Measurements from ENCODE around the gene CERS6. TPM values are rescaled to one million over a fixed set of nuclear protein-coding genes. Genes with fewer than 3 reads are reported as not detected.
A peak's percentile ranks its signal among the peaks of the same experiment; 100 is the strongest.

CERS6 gene
- total and polyA plus RNA-seq, 10 donors: 2.5 to 22.3 (median 12.8) TPM

DNA sequence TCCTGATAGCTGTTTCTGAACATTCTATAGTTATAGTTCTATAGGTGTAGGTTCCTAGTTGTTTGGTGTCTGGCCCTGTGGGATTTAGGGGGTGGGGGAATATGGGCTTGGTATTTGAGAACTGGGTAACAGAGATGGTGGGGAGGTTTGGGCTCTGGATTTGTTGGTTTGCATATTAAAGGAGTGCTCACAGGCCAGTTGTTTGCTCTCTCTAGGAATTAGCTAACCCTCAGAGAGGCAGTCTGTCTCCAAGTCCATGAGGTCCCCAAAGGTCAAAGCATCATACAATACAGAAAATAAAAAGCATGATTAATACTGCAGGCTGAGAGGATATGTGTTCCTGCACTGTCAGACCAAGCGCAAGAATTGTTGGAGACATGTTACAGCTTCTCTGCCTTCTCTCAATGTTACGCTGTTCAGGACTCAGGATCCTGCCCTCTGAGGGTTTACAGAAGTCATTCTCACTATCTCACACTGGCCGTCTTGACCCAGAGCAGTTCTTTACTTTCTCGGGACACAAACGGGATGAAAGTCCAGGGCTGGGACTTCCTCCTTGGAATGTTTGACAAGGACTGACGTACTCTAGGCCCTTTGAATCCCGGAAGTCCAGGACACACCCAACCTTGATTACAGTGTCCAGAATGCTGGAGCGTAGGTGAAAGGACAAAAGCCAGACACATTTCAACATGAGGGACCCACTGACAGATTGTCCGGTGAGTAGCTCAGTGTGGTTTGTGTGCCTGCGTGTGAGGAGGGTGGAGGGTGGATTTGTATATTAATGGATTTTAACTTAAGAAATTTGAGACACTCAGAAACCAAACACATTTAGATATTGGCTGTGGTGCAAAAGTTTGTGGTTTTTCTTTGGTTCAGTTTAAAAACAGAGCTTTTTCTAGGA, 346.1 kb downstream of the CERS6 start, which contains the start of gene NOSTRIN:
NOSTRIN (plus strand) TSS at position 677 of the 898 bp plus-strand sequence; CDS start at position 687, 10 bp downstream.
- intact Hi-C loops (cut with DNase I; ENCODE audit: low total_unique reads): no loop called here
- DNase-seq: no peak
- Histone ChIP-seq H3K27me3 (replicated peaks in 1 of 7) (peaks cover 0 to 14% (median 0%) of the 10 kb centered on the region in 7 donors), H3K4me3 (peak within 1 kb of the TSS in 6 of 8 donors; percentile 2 to 44 (median 15)), H3K4me1 (peaks cover 3 to 28% (median 23%) of the 10 kb centered on the region in 6 donors), H3K36me3 (no peaks in the 10 kb centered on the region), H3K27ac (peak within 1 kb of the TSS in 6 of 8 donors; percentile 12 to 51 (median 34)), H3K9me3 (no peaks in the 10 kb centered on the region)
- 53 to 62% (median 57%) methylated on average over 10 of the region's 10 CpGs for WGBS, 5 donors
- no peak for TF ChIP-seq POLR2A (IDR thresholded peaks at IDR 0.05)
- TF ChIP-seq POLR2AphosphoS5 (IDR thresholded peaks at IDR 0.05): no peak
- TF ChIP-seq, protein P1, sequence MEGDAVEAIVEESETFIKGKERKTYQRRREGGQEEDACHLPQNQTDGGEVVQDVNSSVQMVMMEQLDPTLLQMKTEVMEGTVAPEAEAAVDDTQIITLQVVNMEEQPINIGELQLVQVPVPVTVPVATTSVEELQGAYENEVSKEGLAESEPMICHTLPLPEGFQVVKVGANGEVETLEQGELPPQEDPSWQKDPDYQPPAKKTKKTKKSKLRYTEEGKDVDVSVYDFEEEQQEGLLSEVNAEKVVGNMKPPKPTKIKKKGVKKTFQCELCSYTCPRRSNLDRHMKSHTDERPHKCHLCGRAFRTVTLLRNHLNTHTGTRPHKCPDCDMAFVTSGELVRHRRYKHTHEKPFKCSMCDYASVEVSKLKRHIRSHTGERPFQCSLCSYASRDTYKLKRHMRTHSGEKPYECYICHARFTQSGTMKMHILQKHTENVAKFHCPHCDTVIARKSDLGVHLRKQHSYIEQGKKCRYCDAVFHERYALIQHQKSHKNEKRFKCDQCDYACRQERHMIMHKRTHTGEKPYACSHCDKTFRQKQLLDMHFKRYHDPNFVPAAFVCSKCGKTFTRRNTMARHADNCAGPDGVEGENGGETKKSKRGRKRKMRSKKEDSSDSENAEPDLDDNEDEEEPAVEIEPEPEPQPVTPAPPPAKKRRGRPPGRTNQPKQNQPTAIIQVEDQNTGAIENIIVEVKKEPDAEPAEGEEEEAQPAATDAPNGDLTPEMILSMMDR (IDR thresholded peaks at IDR 0.05 in 8 of 11, conservative IDR thresholded peaks at IDR 0.05 in 3 of 11): no peak

DNA sequence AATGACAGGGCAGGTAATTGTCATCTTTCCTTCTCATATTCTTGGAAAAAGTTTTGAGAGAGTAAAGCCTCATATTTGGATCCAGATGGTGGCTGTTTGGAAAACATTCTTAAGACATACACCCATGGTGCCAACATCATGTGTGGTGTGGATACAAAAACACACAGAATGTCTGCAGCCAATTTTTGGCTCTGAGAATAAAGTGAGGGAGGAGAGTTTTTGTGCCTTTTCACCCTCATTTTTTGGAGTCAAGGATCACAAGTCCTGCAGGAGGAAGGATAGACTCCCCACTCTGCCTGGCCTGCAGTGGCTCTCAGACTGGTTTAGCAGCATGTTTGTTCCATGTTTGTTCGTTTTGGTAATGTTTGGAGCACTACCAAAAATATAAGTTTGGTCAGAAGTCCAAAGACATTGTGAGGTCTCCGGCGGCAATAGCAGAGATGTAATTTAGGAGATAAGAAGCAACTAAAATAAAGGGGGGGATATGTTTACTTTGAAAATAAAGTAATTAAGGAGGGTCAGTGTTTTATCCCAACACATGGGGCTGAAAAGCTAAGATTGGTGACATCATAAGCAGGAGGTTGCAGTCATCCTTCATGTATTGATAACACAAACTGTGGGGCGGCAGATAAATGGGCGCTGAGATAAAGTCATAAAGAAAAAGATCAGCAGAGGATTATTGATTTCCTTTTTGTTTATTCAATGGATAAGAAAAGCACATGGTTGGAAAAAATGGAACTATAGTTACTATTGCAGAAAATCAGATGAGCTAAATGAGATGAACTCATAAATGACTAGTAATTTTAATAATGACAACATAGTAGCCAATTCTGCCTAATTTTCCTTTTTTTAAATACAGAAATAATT, 347.0 kb downstream of the CERS6 start:
- WGBS, 5 donors: 67 to 86% (median 79%) methylated on average over 5 of the region's 5 CpGs
- DNase-seq: no peak
- Histone ChIP-seq H3K4me3 (peak overlapping the region in 6 of 8 donors; percentile 2 to 44 (median 15)), H3K36me3 (no peaks in the 10 kb centered on the region), H3K27ac (peak overlapping the region in 6 of 8 donors; percentile 12 to 51 (median 34)), H3K27me3 (replicated peaks in 1 of 7) (peaks cover 0 to 14% (median 0%) of the 10 kb centered on the region in 7 donors), H3K4me1 (peaks cover 3 to 26% (median 16%) of the 10 kb centered on the region in 6 donors), H3K9me3 (no peaks in the 10 kb centered on the region)
- no peak for TF ChIP-seq POLR2A (IDR thresholded peaks at IDR 0.05)
- TF ChIP-seq POLR2AphosphoS5 (IDR thresholded peaks at IDR 0.05): no peak
- TF ChIP-seq, protein P1 (IDR thresholded peaks at IDR 0.05 in 8 of 11, conservative IDR thresholded peaks at IDR 0.05 in 3 of 11): no peak
- intact Hi-C loops (cut with DNase I; ENCODE audit: low total_unique reads): no loop called here

DNA sequence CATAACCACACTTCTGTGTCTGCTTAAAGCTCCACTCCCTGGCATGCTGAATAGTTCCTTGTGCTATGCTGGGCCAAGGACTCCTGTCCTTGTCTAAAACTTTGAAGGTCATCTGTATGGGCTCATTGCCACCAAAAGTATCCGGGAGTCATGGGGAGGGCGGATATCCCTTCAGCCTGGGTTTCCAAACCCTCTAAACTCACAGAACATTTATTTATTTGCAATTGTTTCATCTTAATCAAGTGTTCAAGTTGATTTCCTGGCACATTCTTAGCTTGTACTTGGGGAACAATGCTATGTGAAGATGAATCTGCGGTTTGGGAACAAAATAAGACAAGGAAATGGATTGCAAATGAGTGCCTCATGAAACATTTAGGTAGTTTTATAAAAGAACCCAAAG, 348.1 kb downstream of the CERS6 start:
- peaks cover 0 to 14% (median 0%) of the 10 kb centered on the region in 7 donors for H3K27me3 ChIP-seq (replicated peaks in 1 of 7)
- no peak for TF ChIP-seq POLR2A (IDR thresholded peaks at IDR 0.05)
- peak in 1 of 3 donors; percentile 35 for TF ChIP-seq POLR2AphosphoS5 (IDR thresholded peaks at IDR 0.05)
- peak overlapping the region in 1 of 8 donors; percentile 44 for H3K4me3 ChIP-seq
- intact Hi-C loops (cut with DNase I; ENCODE audit: low total_unique reads): no loop called here
- no peaks in the 10 kb centered on the region for H3K9me3 ChIP-seq
- no peaks in the 10 kb centered on the region for H3K36me3 ChIP-seq
- peak overlapping the region in 2 of 8 donors; percentile 15 to 37 for H3K27ac ChIP-seq
- peaks cover 0 to 17% (median 5%) of the 10 kb centered on the region in 6 donors for H3K4me1 ChIP-seq
- 65 to 93% (median 69%) methylated on average over 3 of the region's 3 CpGs for WGBS, 5 donors
- no peak for DNase-seq

DNA sequence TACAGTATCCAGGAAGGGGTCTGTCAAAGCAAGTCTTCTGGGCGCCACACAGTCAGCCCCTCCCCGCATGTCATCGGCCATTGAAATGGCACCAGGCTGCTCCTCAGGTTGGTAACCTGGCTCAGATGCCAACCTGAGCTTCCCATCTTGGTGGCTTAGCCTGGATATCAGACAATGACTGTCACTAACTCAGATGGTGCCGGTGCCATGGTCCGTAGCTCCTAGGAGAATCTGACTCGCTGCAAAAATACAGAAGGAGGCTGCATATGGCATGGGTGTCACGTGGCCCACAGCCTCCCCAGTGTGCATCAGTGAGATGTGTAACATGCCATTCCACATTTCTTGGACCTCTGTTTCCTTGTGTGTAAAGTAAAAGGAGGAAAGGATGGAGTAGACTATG, 349.5 kb downstream of the CERS6 start:
- WGBS, 5 donors: 93 to 98% (median 94%) methylated on average over 7 of the region's 7 CpGs
- Histone ChIP-seq H3K27ac (no peak overlapping the region), H3K27me3 (replicated peaks in 1 of 7) (peaks cover 0 to 8% (median 0%) of the 10 kb centered on the region in 7 donors), H3K4me1 (peaks cover 0 to 17% (median 4%) of the 10 kb centered on the region in 6 donors), H3K36me3 (no peaks in the 10 kb centered on the region), H3K9me3 (no peaks in the 10 kb centered on the region), H3K4me3 (no peak overlapping the region)
- no peak for DNase-seq
- intact Hi-C loops (cut with DNase I; ENCODE audit: low total_unique reads): no loop called here
- TF ChIP-seq, protein P1 (IDR thresholded peaks at IDR 0.05 in 8 of 11, conservative IDR thresholded peaks at IDR 0.05 in 3 of 11): no peak
- TF ChIP-seq POLR2A (IDR thresholded peaks at IDR 0.05) (no peak), POLR2AphosphoS5 (IDR thresholded peaks at IDR 0.05) (no peak)

Data from spleen (tissue), 11 donors.